Endothelial cell of umbilical vein (primary cell): ENCODE data around the gene ALDH3A2. TPM values are rescaled to one million over a fixed set of nuclear protein-coding genes. Genes with fewer than 3 reads are reported as not detected.

Source experiments
- BruUV-seq: library from RNA; stranded (reverse); fragments of 400-500 nt; replicated peaks from 2 replicates; lab custom pipeline; 2021; lab: Mats Ljungman, UMichigan
- CTCF ChIA-PET: fragments of 300-600, 350-600 bp; sonication (Branson Sonifier 250); formaldehyde crosslinking; loops from one replicate; lab custom pipeline; 2021; ENCODE audit warnings: antibody characterized with exemption, inconsistent platforms; lab: Charles Lee
- POLR2A ChIA-PET: fragments of 300-600, 350-600 bp; sonication (Branson Sonifier 250); formaldehyde crosslinking; loops from one replicate; lab custom pipeline; 2021; ENCODE audit warnings: antibody characterized with exemption, inconsistent platforms; lab: Charles Lee
- DNase-seq: peaks from one replicate; pipeline ENCODE4 v3.0.0-alpha.2; 2011; ENCODE audit warnings: low read depth, low spot score
- FAIRE-seq: peaks from 2 replicates; lab custom pipeline; 2011; peaks lifted over from hg19 to GRCh38; lab: Jason Lieb, UNC
- H2AFZ ChIP-seq: 2 replicates; pipeline ENCODE4 v1.6.0; 2012; ENCODE audit warnings: low read depth, low read length, control low read depth, inconsistent platforms
- H3K27ac ChIP-seq: 2 replicates; pipeline ENCODE4 v1.5.1; 2011; ENCODE audit warnings: low read depth, mild to moderate bottlenecking, control low read depth, low read length, moderate library complexity; ENCODE audit not compliant: insufficient read depth
- H3K27me3 ChIP-seq, 2 experiments: 2 replicates each; pipeline versions ENCODE4 v1.6.0 to v1.6.1; 2011; ENCODE audit warnings: low read length in 2 of 2, mixed read lengths in 1 of 2; ENCODE audit not compliant: control insufficient read depth in 2 of 2, insufficient read depth in 2 of 2
- H3K36me3 ChIP-seq, 2 experiments: 2 replicates in 1 of 2; 3 replicates in 1 of 2; pipeline ENCODE4 v1.5.1; 2011; ENCODE audit warnings: low read length in 2 of 2, mild to moderate bottlenecking in 1 of 2, moderate library complexity in 1 of 2; ENCODE audit not compliant: control insufficient read depth in 2 of 2, insufficient read depth in 2 of 2; ENCODE audit errors: extremely low read depth in 1 of 2
- H3K4me1 ChIP-seq: 3 replicates; pipeline ENCODE4 v1.5.1; 2011; ENCODE audit warnings: mild to moderate bottlenecking, low read length; ENCODE audit not compliant: control insufficient read depth, insufficient read depth; ENCODE audit errors: extremely low read depth
- H3K4me2 ChIP-seq: 2 replicates; pipeline ENCODE4 v1.6.1; 2011; ENCODE audit warnings: low read length, control low read depth, mixed read lengths; ENCODE audit not compliant: insufficient read depth
- H3K4me3 ChIP-seq, 3 experiments: fragments of 200-600 bp in 1 of 3; sonication (generic), shearing (Covaris generic) in 1 of 3; replicated peaks in 1 of 3; 2 replicates each; pipeline ENCODE4 v1.5.1; 2011 to 2016; ENCODE audit warnings: control low read depth in 3 of 3, low read length in 3 of 3, mild to moderate bottlenecking in 2 of 3, inconsistent platforms in 1 of 3, low read depth in 1 of 3, moderate library complexity in 1 of 3; ENCODE audit not compliant: insufficient read depth in 1 of 3
- H3K79me2 ChIP-seq: 2 replicates; pipeline ENCODE4 v1.6.0; 2012; ENCODE audit warnings: low read length, inconsistent platforms; ENCODE audit not compliant: control insufficient read depth, insufficient read depth
- H3K9ac ChIP-seq: replicated peaks from 2 replicates; pipeline ENCODE3; 2011; ENCODE audit warnings: low read length, control low read depth; ENCODE audit not compliant: insufficient read depth; ENCODE audit errors: extremely low read depth
- H3K9me1 ChIP-seq: replicated peaks from 3 replicates; pipeline ENCODE4 v1.6.0; 2011; ENCODE audit warnings: mild to moderate bottlenecking, low read length; ENCODE audit not compliant: control insufficient read depth, insufficient read depth; ENCODE audit errors: extremely low read depth
- H3K9me3 ChIP-seq: replicated peaks from 2 replicates; pipeline ENCODE4 v1.5.1; 2012; ENCODE audit warnings: low read length, inconsistent platforms; ENCODE audit not compliant: control insufficient read depth, insufficient read depth
- H4K20me1 ChIP-seq: replicated peaks from 2 replicates; pipeline ENCODE3; 2011; ENCODE audit warnings: mild to moderate bottlenecking, low read length; ENCODE audit not compliant: control insufficient read depth, insufficient read depth; ENCODE audit errors: extremely low read depth
- EZH2 ChIP-seq: IDR thresholded peaks from 2 replicates; pipeline ENCODE4 v1.6.1; 2012; ENCODE audit warnings: borderline replicate concordance, low read depth, mild to moderate bottlenecking, moderate library complexity, low read length, inconsistent platforms; ENCODE audit not compliant: severe bottlenecking
- FOS ChIP-seq: IDR thresholded peaks from 2 replicates; pipeline ENCODE4 v1.6.1; 2011; ENCODE audit warnings: mild to moderate bottlenecking, low read length, moderate library complexity, borderline replicate concordance; ENCODE audit not compliant: insufficient read depth
- GATA2 ChIP-seq: IDR thresholded peaks from 2 replicates; pipeline ENCODE4 v1.7.0; 2011; ENCODE audit warnings: low read depth, mild to moderate bottlenecking, moderate library complexity, mixed read lengths, low read length; ENCODE audit not compliant: insufficient read length, insufficient read depth
- JUN ChIP-seq: IDR thresholded peaks from 2 replicates; pipeline ENCODE4 v1.6.1; 2011; ENCODE audit warnings: borderline replicate concordance, low read depth; ENCODE audit not compliant: insufficient read length, insufficient read depth
- MYC ChIP-seq: IDR thresholded peaks from one replicate; pipeline ENCODE4 v1.6.1; 2011; ENCODE audit warnings: mild to moderate bottlenecking, low read depth, low read length
- POLR2A ChIP-seq: IDR thresholded peaks from 2 replicates; pipeline ENCODE4 v1.6.1; 2012; ENCODE audit warnings: low read depth, mild to moderate bottlenecking, control low read depth, low read length
- POLR2AphosphoS5 ChIP-seq: IDR thresholded peaks from 2 replicates; pipeline ENCODE4 v1.6.1; 2012; ENCODE audit warnings: low read depth, mild to moderate bottlenecking, control low read depth, low read length, moderate library complexity; ENCODE audit not compliant: insufficient read depth
- dilution Hi-C: fragments of 300-500 bp; cut with MboI; formaldehyde crosslinking; loops from one replicate; pipeline ENCODE4 v1.15.0; 2019; ENCODE audit warnings: low sequenced_read_pairs; ENCODE audit not compliant: extremely low pct_ligation_motif_present
- intact Hi-C: fragments of 100-400 bp; cut with micrococcal nuclease; formaldehyde crosslinking; loops from one replicate; pipeline ENCODE4 v1.10.0; 2022
- polyA plus RNA-seq, 4 experiments: library from polyadenylated mRNA; depleted of rRNA in 3 of 4; stranded (reverse) in 3 of 4; unstranded in 1 of 4; fragments of >200 nt; gene quantifications; 2 replicates each; pipeline versions ENCODE4 v1.2.1 to v1.2.3, GENCODE V29; 2011 to 2012; ENCODE audit warnings: missing spikeins in 1 of 4
- total RNA-seq: library from RNA; stranded (reverse); gene quantifications from 2 replicates; pipeline ENCODE4 v1.2.3, GENCODE V29; 2021
- TF ChIP-seq, protein P1 (sequence below), 2 donors: IDR thresholded peaks; 1 replicate in 1 of 2; 2 replicates in 1 of 2; pipeline ENCODE4 v1.5.1; 2011; ENCODE audit warnings: low read length in 2 of 2, mild to moderate bottlenecking in 2 of 2, moderate library complexity in 2 of 2, control low read depth in 1 of 2, inconsistent platforms in 1 of 2, low read depth in 1 of 2; ENCODE audit not compliant: insufficient read depth in 1 of 2; ENCODE audit errors: extremely low read depth in 1 of 2
- TF ChIP-seq, protein P2 (sequence below): IDR thresholded peaks from 2 replicates; pipeline ENCODE4 v1.6.1; 2011; ENCODE audit not compliant: insufficient read depth, insufficient read length

The ALDH3A2 gene
- total and polyA plus RNA-seq, 2 donors (not counting 3 experiments of a cell fraction or from before 2014, with no cell fraction given), result 16.7 to 36.5 TPM

DNA sequence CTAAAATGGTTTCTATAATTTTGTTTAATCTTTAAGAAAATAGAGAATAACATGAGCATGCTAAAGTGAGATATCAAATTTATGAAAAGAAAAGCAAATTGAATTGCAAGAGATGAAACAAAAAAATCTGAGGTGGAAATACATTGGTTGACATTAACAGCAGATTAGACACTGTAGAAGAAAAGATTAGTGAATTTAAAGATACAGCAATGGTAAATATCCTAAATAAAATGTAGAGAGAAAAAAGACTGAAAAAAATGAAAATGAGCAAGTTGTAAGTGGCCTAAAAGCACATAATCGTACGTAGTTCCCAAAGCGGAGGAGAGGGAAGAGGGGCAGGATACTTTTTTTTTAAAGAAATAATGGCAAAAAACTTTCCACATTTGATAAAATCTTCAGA is 30.5 kb upstream of the ALDH3A2 start:
- POLR2A ChIA-PET, result no interaction called here
- Histone ChIP-seq H3K4me2 (no peak overlapping the region), H3K36me3 (no peaks in the 10 kb centered on the region), H3K9me3 (no peaks in the 10 kb centered on the region), H3K4me1 (no peaks in the 10 kb centered on the region), H3K27ac (no peak overlapping the region), H2AFZ (no peak overlapping the region), H4K20me1 (no peaks in the 10 kb centered on the region), H3K9me1 (no peaks in the 10 kb centered on the region), H3K4me3 (no peak overlapping the region), H3K27me3 (peaks cover 0 to 2% of the 10 kb centered on the region in 2 experiments), H3K79me2 (no peaks in the 10 kb centered on the region), H3K9ac (no peak overlapping the region)
- no peak for DNase-seq
- no TSS peak for BruUV-seq
- intact Hi-C loops, result no loop called here
- TF ChIP-seq POLR2A (no peak), FOS (no peak), MYC (no peak), POLR2AphosphoS5 (no peak), GATA2 (no peak), EZH2 (no peak)
- dilution Hi-C loops, result no loop called here
- no peak for FAIRE-seq
- CTCF ChIA-PET, result no interaction called here

DNA sequence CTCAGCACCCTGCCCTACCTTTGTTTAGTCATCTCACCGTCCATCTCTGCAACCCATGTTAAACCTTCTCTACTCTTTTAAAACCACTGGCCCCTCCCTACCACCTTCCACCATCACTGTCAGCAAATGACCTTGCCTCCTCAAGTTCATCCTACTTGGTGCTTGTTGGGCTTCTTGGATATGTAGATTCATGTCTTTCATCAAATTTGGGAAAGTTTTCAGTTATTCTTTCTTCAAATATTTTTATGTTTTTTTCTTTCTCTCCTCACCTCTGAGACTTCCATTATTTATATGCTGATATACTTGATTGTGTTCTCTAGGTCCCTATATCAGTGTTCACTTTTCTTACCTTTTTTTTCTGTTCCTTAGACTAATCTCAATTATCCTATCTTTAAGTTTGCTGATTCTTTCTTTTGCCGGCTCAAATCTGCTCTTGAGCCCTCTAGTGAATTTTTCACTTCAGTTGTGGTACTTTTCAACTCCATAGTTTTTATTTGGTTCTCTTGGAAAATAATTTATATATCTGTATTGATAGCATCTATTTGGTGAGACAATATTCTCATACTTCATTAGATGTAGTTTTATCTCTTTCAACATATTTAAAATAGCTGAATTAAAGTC is 28.7 kb upstream of the ALDH3A2 start:
- TF ChIP-seq, protein P1, sequence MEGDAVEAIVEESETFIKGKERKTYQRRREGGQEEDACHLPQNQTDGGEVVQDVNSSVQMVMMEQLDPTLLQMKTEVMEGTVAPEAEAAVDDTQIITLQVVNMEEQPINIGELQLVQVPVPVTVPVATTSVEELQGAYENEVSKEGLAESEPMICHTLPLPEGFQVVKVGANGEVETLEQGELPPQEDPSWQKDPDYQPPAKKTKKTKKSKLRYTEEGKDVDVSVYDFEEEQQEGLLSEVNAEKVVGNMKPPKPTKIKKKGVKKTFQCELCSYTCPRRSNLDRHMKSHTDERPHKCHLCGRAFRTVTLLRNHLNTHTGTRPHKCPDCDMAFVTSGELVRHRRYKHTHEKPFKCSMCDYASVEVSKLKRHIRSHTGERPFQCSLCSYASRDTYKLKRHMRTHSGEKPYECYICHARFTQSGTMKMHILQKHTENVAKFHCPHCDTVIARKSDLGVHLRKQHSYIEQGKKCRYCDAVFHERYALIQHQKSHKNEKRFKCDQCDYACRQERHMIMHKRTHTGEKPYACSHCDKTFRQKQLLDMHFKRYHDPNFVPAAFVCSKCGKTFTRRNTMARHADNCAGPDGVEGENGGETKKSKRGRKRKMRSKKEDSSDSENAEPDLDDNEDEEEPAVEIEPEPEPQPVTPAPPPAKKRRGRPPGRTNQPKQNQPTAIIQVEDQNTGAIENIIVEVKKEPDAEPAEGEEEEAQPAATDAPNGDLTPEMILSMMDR (IDR thresholded peaks at IDR 0.05; ENCODE audit: extremely low read depth in 1 of 2, insufficient read depth in 1 of 2, low read depth in 1 of 2, low read length in 2 of 2), result no peak
- TF ChIP-seq FOS (no peak), JUN (no peak), EZH2 (no peak), POLR2A (no peak), GATA2 (no peak), POLR2AphosphoS5 (no peak), MYC (no peak)
- TF ChIP-seq, protein P2, sequence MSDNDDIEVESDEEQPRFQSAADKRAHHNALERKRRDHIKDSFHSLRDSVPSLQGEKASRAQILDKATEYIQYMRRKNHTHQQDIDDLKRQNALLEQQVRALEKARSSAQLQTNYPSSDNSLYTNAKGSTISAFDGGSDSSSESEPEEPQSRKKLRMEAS, result no peak
- H3K9me3 ChIP-seq, result no peaks in the 10 kb centered on the region

More for the DNA sequence above, 28.7 kb upstream of the ALDH3A2 start:
- Histone ChIP-seq H3K9me1 (no peaks in the 10 kb centered on the region), H3K36me3 (no peaks in the 10 kb centered on the region), H3K9ac (no peak overlapping the region), H4K20me1 (no peaks in the 10 kb centered on the region), H3K79me2 (no peaks in the 10 kb centered on the region), H3K27ac (no peak overlapping the region), H3K4me1 (no peaks in the 10 kb centered on the region), H3K27me3 (peaks cover 0 to 5% of the 10 kb centered on the region in 2 experiments), H2AFZ (no peak overlapping the region), H3K4me2 (no peak overlapping the region), H3K4me3 (no peak overlapping the region)
- ChIA-PET CTCF (no interaction called here), POLR2A (no interaction called here)
- no peak for DNase-seq
- intact Hi-C loops, result no loop called here
- dilution Hi-C loops, result no loop called here
- no peak for FAIRE-seq
- BruUV-seq, result no TSS peak
